Adipose tissue (tissue), 3 donors: ENCODE measurements around the gene ALG10B. TPM values are rescaled to one million over a fixed set of nuclear protein-coding genes. Genes with fewer than 3 reads are reported as not detected.

Source experiments
- H3K27ac ChIP-seq: one replicate; pipeline ENCODE4 v1.5.1; 2013; ENCODE audit warnings: low read depth, low read length
- WGBS, 3 donors: extraction: QIAGEN DNeasy Blood & Tissue Kit; methylation state at CpG; one replicate each; pipeline ENCODE4 v1.1.7; 2013; 5-methylcytosine and 5-hydroxymethylcytosine counted together
- polyA plus RNA-seq, 3 donors: library from polyadenylated mRNA; stranded (reverse); fragments of 200-250 nt; gene quantifications; one replicate each; pipeline ENCODE4 v1.2.3, GENCODE V29; 2013
- donor health status: healthy with polysubstance abuse.
- donor health status: Bipolar disorder and iron deficiency.
- donor health status: healthy.

Gene ALG10B
- polyA plus RNA-seq, 3 donors = 0.56 to 3.4 (median 1.5) TPM

DNA sequence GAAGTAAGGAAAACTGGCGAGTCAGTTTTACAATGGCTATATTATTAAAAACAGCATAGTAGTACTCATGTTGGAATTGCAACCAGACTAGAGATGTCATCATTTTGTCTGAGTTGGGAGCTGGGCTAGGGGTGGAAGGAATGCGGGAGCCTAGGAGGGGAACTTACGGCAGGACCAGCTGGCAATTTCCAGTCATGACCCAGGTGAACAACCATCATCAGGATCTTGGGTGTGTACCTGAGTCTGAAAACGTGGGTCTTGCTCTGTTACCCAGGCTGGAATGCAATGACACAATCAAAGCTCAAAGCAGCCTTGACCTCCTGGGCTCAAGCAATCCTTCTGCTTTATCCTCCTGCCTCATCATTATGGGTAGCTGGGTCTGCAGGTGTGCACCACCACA is 50.9 kb downstream of the ALG10B start:
- no peak overlapping the region for H3K27ac ChIP-seq
- WGBS, 3 donors = 63 to 78% (median 78%) methylated on average over 4 of the region's 4 CpGs

DNA sequence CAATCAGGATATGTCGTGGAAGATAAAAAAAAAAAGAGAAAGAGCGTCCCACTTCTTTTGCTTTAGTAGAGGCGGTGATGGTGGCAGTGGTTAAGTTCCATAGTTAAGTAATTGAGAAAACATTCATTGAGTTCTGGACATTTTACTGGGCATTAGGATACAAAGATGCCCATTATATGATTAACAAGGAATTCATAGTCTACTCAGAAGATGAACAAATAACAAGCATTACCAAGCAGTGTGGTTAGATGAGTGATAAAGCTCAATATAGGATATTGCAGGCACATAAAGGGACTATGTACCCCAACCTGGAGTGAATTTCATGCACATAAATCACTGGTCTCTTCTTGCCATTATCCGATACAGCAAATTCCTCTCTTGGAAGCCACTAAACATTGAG is 53.7 kb downstream of the ALG10B start:
- no peak overlapping the region for H3K27ac ChIP-seq
- WGBS, 3 donors = 84 to 92% (median 91%) methylated on average over 4 of the region's 4 CpGs

DNA sequence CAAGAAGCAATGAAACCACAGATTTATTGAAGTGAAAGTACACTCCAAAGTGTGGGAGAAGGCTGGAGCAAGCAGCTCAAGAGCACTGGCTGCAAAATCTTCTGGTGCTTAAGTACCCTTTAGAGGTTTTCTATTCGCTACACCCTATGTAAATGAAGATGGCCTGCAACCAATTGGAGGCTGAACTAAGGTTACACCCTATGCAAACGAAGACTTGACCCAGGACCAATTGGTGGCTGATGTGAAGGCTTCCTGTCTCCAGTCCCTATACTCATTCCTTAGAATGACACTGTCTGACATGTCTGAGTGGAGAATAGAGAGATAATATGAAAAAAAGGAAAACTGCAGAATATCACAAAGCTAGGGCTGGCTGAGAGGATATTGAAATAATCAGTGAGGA is 57.2 kb downstream of the ALG10B start:
- no peak overlapping the region for H3K27ac ChIP-seq
- WGBS, 3 donors = 45 to 64% (median 51%) methylated on average over 2 of the region's 2 CpGs

DNA sequence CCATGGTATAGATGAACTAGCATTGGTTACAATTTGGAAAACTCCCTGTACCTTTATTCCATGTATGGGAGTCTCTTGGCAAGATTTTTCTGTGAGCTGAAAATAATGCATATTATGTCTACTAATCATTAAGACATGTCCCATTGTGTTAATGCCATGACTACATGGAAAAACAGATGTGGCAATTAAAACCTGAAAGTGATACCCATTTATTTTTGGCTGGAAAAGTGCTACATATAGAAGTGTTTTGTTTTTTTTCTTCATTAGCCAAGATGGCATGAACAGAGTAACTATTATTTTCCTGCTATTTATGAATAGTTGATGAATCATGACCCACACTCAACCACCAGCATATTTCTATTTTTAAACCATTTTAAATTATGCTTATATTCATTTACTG is 58.2 kb downstream of the ALG10B start:
- no peak overlapping the region for H3K27ac ChIP-seq
